GM21717 (cell line): ENCODE results near the gene AFG3L2.

Experiments used
- ATAC-seq: cut with Tn5 transposase; IDR thresholded peaks from one replicate; pipeline ENCODE4 v1.9.1; 2021; ENCODE audit warnings: mild to moderate bottlenecking, moderate library complexity; ENCODE audit not compliant: unreplicated experiment

The AFG3L2 gene

DNA sequence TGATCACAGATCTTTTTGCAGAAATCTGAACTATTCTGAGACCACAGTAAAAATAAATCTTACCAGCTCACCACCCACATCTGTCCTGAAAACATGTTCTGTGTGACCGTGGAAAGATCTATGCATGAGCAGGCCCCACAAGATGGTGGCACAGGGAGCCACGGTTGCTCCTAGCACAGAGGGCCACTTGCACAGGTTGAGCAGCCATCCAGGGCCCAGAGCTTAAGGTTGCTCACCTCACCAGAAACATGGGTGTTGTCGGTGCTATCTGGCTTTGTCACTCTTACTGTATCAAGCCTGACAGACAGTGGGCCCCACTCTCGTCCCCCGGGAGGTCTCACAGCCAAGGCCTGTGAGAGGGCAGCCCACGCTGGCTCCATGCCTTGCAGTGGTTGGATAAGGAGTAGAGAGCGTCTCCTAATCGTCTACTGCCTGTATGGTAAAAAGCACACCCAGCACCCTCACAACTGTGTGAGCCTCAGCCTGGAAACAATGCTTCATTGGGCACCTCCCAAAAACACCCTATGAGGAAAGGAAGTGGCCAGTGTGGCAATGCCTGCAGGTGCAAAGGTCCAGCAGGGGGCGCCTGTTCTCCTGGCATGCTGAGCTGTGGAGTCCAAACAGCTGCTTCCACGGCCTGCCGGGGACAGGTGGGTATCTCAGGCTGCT, 49.4 kb downstream of the AFG3L2 start:
- ATAC-seq, result peak; percentile 50

DNA sequence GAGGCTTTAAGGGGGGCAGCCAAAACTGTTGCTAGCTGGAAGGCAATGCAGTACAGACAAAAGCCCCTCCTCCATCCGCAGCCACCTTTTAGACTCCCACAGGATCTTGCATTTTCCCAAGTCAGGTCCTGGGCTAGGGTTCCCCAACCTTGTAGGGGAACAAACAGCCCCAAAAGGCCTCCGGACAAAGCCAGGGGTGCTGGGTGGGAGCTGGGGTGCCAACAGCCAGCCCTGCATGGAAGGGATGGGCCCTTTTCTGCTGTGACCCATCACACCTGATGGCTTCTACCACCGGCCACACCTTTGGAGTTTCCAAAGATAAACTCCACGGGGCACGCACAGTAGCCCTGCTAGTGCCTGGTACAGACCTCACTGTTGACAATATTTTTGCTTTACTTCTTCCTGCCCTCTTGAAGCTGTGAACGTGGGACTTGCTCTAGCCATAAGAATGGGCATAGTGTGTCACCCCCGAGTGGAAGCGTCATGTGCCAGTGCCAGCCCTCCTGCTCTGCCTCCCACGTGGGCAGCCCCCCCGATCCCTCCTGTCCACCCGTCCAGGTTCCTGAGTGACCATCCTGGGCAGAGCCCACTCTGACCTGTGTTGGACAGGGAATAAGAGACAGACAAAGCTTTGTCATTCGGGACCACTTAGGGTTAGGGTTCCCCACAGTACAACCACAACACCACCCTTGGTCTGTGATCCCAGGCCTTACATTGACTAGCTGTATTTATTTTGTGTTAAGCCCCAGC, 50.1 kb downstream of the AFG3L2 start:
- ATAC-seq, result no peak

DNA sequence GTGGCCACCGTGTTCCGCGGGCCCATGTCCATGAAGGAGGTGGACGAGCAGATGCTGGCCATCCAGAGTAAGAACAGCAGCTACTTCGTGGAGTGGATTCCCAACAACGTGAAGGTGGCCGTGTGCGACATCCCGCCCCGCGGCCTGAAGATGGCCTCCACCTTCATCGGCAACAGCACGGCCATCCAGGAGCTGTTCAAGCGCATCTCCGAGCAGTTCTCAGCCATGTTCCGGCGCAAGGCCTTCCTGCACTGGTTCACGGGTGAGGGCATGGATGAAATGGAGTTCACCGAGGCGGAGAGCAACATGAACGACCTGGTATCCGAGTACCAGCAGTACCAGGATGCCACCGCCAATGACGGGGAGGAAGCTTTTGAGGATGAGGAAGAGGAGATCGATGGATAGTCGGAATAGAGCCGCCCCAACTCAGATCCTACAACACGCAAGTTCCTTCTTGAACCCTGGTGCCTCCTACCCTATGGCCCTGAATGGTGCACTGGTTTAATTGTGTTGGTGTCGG, 51.2 kb downstream of the AFG3L2 start:
- ATAC-seq, result no peak

DNA sequence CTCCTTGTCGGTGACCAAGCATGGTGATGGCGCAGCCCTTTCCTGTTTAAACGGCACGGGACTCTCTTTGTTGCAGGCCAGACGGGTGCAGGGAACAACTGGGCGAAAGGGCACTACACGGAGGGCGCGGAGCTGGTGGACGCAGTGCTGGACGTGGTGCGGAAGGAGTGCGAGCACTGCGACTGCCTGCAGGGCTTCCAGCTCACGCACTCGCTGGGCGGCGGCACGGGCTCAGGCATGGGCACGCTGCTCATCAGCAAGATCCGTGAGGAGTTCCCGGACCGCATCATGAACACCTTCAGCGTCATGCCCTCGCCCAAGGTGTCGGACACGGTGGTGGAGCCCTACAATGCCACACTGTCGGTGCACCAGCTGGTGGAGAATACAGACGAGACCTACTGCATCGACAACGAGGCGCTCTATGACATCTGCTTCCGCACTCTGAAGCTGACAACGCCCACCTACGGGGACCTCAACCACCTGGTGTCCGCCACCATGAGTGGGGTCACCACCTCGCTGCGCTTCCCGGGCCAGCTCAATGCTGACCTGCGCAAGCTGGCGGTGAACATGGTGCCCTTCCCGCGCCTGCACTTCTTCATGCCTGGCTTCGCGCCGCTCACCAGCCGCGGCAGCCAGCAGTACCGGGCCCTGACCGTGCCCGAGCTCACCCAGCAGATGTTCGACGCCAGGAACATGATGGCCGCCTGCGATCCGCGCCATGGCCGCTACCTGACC, 51.9 kb downstream of the AFG3L2 start:
- no peak for ATAC-seq

- ATAC-seq, result peak; percentile 60
Measured at GRCh38 chr18:12321333-12321732, 55.7 kb downstream of the AFG3L2 start.

- no peak for ATAC-seq
Measured at GRCh38 chr18:12318857-12319256, 58.2 kb downstream of the AFG3L2 start.

DNA sequence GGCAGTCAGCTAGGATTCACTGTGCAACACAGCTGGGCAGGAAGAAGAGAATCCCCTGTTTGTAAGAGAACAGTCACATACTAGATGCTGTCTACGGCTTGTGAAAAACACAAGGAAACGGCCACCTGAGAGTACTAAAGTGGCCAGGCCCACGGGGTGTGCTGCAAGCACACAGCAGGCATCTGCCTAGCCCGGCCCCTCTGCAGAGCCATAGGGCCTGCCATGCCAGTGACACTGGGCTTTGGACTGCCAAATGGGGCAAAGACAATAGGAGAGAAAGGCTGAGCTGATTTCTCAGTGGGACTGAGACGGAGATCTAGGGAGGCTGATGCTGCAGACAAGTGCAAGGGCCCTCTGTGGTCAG, 58.7 kb downstream of the AFG3L2 start:
- ATAC-seq, result no peak

DNA sequence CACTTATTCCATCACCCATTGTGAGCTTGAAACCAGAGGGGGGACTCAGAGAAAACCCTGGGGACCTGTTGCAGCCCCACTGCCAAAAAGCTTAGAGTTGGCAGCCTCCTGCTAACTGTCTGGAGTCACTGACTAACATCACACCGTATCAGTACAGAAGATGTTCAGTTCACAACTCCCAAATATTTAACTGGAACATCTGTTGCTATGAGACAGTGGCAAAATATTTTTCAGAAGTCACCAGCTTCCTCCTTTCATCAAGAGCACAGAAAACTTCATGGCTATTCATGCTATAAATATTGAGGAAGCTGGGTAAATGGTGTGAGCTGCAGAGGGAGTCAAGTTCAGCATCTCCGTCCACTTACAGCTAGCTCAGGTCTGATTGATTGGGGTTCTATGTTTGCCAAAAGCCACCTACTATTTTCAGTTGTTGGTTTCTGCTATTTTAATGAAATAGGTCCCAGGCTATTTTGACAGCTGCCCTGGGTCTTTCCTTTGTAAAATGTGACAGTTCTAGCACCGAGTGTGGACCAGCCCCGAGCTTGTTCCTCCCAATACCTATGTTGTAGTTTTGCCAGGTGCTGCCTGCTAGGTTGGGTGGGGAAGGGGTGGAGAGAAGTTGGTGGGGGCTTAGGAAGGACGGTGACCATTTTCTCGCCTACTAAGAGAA, 59.2 kb downstream of the AFG3L2 start:
- no peak for ATAC-seq

DNA sequence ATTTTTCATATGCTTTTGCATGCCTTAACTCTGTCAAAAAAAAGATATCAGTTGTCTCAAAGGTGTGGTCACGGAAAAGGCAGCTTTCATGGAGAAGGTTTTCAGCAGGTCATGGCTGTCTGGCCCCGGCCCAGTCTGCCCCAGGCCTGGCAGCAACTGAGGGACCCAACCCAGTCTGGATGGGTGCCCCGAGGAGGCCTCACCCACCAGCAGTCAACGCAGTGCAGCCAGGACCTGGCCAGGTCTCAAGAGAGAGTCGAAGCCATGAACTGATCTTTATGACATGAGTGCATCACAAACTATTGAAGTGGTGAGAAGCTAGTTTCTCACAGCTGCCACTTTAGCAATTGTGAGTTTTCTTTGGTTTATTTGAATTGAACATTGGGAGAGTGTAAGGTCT, 61.1 kb downstream of the AFG3L2 start:
- ATAC-seq, result no peak

DNA sequence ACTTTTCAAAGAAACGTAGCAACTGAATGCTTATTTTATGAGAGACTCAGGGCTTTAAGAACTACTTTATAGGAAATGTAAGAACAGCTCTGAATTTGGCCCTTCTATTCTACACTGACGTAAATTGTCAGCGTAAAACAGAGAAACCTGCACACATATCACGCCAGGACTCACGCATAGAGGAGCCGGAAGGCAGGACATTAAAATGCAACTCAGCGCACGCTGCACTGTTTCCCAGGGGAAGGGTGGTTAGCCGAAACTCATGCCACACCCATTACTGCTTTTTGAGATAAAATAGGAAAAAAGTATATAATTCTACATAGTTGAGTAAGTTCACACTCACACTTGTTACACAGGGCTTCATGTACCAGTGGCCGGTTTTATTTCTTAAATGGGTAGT, 61.5 kb downstream of the AFG3L2 start:
- ATAC-seq, result no peak

GRCh38 chr18:12314591-12315305, 62.3 kb downstream of the AFG3L2 start:
- no peak for ATAC-seq

DNA sequence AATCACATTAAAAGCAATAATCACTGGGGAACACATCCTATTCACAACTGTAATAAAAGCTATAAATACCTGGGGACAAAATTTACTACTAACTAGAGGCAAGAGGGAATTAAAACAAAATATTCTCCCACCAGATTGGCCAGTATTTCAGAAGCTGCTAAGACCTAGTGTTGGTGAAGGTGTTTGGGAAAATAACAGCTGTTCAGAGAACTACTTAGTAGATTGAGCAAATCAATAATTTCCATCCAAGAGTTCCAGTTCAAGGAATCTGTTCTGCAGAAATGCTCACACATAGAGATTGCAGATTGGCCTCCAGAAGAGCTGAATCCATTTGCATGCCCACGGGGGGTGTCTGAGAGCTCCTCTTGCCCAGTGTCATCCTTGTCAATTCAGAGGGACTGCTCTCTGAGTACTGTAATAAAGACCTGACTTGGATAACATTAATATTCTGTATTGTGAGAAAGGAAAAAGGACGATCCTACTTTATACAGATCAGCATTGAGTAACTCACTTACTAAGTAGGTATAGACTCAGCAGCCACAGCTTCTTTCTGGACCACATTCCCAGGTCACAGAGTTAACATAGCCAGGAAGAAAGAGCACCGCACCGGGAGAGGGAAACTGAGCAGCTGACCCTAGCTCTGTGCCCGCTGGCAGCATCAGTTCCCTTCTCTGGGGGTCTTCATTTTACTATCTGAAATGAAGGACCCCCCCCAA, 63.3 kb downstream of the AFG3L2 start:
- ATAC-seq, result no peak

DNA sequence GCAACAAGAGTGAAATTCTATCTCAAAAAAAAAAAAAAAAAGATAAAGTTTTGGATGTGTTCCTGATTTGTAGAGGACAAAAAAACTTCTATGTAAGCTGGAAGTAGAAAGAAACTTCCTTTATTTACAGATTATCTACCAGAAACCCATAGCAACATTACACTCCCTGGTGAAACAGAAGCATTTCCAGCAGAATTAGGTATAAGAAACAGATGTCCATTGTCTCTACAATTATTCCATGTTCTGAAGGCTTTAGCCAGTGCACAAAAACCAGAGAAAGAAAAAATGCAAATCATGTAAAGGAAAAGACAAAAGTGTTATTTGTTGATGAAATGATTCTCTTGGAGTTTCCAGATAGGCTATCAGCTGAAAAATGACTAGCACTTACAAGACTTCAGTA, 64.1 kb downstream of the AFG3L2 start:
- no peak for ATAC-seq

GRCh38 chr18:12310762-12311161, 66.3 kb downstream of the AFG3L2 start:
- ATAC-seq, result no peak

- no peak for ATAC-seq
Measured at GRCh38 chr18:12309683-12310198, 67.3 kb downstream of the AFG3L2 start.

DNA sequence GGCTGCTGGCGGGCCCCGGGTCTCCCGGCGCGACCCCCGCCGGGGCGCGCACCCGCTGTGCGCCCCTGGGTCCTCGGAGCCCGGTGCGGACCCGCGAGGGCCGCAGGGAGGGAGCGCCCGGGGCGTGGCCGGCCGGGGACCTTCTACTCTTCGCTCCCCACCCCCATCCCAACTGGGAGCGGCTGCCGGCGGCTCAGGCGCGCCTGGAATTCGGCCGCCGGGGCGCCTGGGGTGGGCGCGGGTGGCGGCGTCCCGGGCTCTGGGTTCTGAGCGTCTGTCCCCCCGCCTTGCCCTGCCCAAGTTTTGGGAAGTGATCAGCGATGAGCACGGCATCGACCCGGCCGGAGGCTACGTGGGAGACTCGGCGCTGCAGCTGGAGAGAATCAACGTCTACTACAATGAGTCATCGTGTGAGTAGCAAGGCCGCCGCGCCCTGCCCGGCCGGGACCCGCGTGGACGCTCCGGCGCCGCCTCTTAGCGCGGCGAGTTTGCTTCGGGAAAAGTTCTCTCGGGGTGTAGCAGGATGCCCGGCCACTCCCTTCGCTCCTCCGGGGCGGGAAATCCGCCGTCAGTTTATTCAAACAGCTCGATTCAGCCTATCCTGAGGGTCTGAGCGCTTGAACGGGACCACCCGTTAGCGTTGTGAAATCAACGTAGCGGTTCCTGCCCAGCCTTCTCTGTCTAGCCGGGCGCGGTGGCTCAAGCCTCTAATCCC, 68.5 kb downstream of the AFG3L2 start:
- ATAC-seq, result peak; percentile 60

DNA sequence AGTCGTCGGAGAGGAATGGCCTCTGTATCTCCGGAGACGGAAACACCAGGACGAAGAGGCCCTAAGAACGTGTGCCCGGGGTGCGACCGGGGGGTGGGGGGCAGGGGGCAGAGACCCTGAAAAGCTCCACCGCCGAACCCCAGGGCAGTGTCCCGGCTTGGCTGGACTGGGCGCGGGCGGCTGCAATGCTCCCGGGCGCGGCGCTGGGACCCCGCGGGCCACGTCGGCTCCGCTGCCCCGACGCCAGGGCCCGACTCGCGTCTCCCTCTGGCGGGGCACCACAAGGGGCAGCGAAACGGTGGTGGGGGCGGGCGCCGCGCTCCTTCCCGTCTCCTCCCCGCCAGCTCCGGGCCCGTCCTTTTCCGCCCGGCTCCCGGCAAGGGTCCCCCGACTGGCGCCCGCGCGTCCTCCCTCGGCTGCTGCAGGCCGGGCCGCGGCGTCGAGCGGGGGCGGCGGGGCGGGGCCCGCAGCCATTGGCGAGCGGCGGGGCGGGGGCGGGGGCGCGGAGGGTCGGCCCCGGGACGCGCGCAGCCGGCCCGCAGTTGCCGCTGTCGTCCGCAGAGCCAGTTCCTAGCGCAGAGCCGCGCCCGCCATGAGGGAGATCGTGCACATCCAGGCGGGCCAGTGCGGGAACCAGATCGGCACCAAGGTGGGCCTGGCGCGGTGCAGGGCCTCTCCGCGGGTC, 69.2 kb downstream of the AFG3L2 start, which contains the start of gene TUBB6:
TUBB6 (plus strand) TSS at position 541 of the 685 bp plus-strand sequence; CDS start at position 593, 52 bp downstream.
- ATAC-seq, result peak; percentile 56
